ENCODE results near the gene UBA3. TPM values are rescaled to one million over a fixed set of nuclear protein-coding genes. Genes with fewer than 3 reads are reported as not detected.
A peak's percentile ranks its signal among the peaks of the same experiment; 100 is the strongest.

Gene UBA3
- total RNA-seq, 1 experiment from 2014 or later, result 76.4 TPM

GRCh38 chr3:69032737-69033136 lies 47.4 kb downstream of the UBA3 start:
- Histone ChIP-seq H3K36me3 (peaks cover 76% of the 10 kb centered on the region), H3K27me3 (replicated peaks) (no peaks in the 10 kb centered on the region), H3K27ac (no peak overlapping the region), H3K4me1 (replicated peaks) (no peaks in the 10 kb centered on the region), H3K9me3 (replicated peaks) (no peaks in the 10 kb centered on the region), H3K4me3 (no peak overlapping the region)
- no peak for DNase-seq (ENCODE audit: low read depth in 1 of 2, low spot score in 2 of 2)

GRCh38 chr3:69032142-69032541 lies 48.0 kb downstream of the UBA3 start:
- no peak overlapping the region for H3K27ac ChIP-seq
- no peak overlapping the region for H3K4me3 ChIP-seq
- no peaks in the 10 kb centered on the region for H3K27me3 ChIP-seq (replicated peaks)
- peaks cover 79% of the 10 kb centered on the region for H3K36me3 ChIP-seq
- DNase-seq (ENCODE audit: low read depth in 1 of 2, low spot score in 2 of 2), result no peak
- H3K4me1 ChIP-seq (replicated peaks), result no peaks in the 10 kb centered on the region
- no peaks in the 10 kb centered on the region for H3K9me3 ChIP-seq (replicated peaks)

- no peak for DNase-seq (ENCODE audit: low read depth in 1 of 2, low spot score in 2 of 2)
- no peak overlapping the region for H3K27ac ChIP-seq
- H3K4me3 ChIP-seq, result no peak overlapping the region
- no peaks in the 10 kb centered on the region for H3K9me3 ChIP-seq (replicated peaks)
- peaks cover 80% of the 10 kb centered on the region for H3K36me3 ChIP-seq
- H3K27me3 ChIP-seq (replicated peaks), result no peaks in the 10 kb centered on the region
- no peaks in the 10 kb centered on the region for H3K4me1 ChIP-seq (replicated peaks)
Measured at GRCh38 chr3:69031635-69032034, 48.5 kb downstream of the UBA3 start.

GRCh38 chr3:69020857-69021256 lies 59.3 kb downstream of the UBA3 start:
- H3K27ac ChIP-seq, result no peak overlapping the region
- no peaks in the 10 kb centered on the region for H3K27me3 ChIP-seq (replicated peaks)
- no peaks in the 10 kb centered on the region for H3K9me3 ChIP-seq (replicated peaks)
- H3K36me3 ChIP-seq, result peaks cover 32% of the 10 kb centered on the region
- DNase-seq (ENCODE audit: low read depth in 1 of 2, low spot score in 2 of 2), result no peak
- no peaks in the 10 kb centered on the region for H3K4me1 ChIP-seq (replicated peaks)
- no peak overlapping the region for H3K4me3 ChIP-seq

GRCh38 chr3:69020424-69020823 lies 59.7 kb downstream of the UBA3 start:
- DNase-seq (ENCODE audit: low read depth in 1 of 2, low spot score in 2 of 2), result no peak
- H3K9me3 ChIP-seq (replicated peaks), result no peaks in the 10 kb centered on the region

GRCh38 chr3:69016901-69017300 lies 63.3 kb downstream of the UBA3 start:
- H3K4me3 ChIP-seq, result no peak overlapping the region
- DNase-seq (ENCODE audit: low read depth in 1 of 2, low spot score in 2 of 2), result no peak
- H3K36me3 ChIP-seq, result peaks cover 16% of the 10 kb centered on the region
- no peaks in the 10 kb centered on the region for H3K27me3 ChIP-seq (replicated peaks)
- no peak overlapping the region for H3K27ac ChIP-seq
- H3K4me1 ChIP-seq (replicated peaks), result peaks cover 19% of the 10 kb centered on the region
- H3K9me3 ChIP-seq (replicated peaks), result no peaks in the 10 kb centered on the region

More at GRCh38 chr3:69020424-69020823, 59.7 kb downstream of the UBA3 start:
- H3K4me3 ChIP-seq, result no peak overlapping the region
- peaks cover 27% of the 10 kb centered on the region for H3K36me3 ChIP-seq
- H3K27me3 ChIP-seq (replicated peaks), result no peaks in the 10 kb centered on the region
- H3K4me1 ChIP-seq (replicated peaks), result no peaks in the 10 kb centered on the region
- no peak overlapping the region for H3K27ac ChIP-seq

GRCh38 chr3:69016102-69016501 lies 64.1 kb downstream of the UBA3 start:
- no peaks in the 10 kb centered on the region for H3K27me3 ChIP-seq (replicated peaks)
- peaks cover 20% of the 10 kb centered on the region for H3K4me1 ChIP-seq (replicated peaks)
- no peak for DNase-seq (ENCODE audit: low read depth in 1 of 2, low spot score in 2 of 2)

GRCh38 chr3:69014022-69014580 lies 66.1 kb downstream of the UBA3 start:
- peaks cover 28% of the 10 kb centered on the region for H3K36me3 ChIP-seq

More at GRCh38 chr3:69016102-69016501, 64.1 kb downstream of the UBA3 start:
- Histone ChIP-seq H3K4me3 (no peak overlapping the region), H3K36me3 (peaks cover 15% of the 10 kb centered on the region), H3K27ac (no peak overlapping the region), H3K9me3 (replicated peaks) (no peaks in the 10 kb centered on the region)

GRCh38 chr3:69013253-69014021 lies 66.7 kb downstream of the UBA3 start, which contains the start of gene EOGT:
Gene EOGT (minus strand): TSS chr3:69013684. CDS start chr3:69009846, 3,838 bp downstream.
- H3K36me3 ChIP-seq, result peaks cover 34% of the 10 kb centered on the region
- H3K27me3 ChIP-seq (replicated peaks), result no peaks in the 10 kb centered on the region
- H3K27ac ChIP-seq, result peak within 1 kb of the TSS; percentile 94
- no peaks in the 10 kb centered on the region for H3K9me3 ChIP-seq (replicated peaks)
- peaks cover 35% of the 10 kb centered on the region for H3K4me1 ChIP-seq (replicated peaks)
- DNase-seq (ENCODE audit: low read depth in 1 of 2, low spot score in 2 of 2), result peak; percentile 87 to 88
- peak within 1 kb of the TSS; percentile 85 for H3K4me3 ChIP-seq

More at GRCh38 chr3:69014022-69014580, 66.1 kb downstream of the UBA3 start:
- peaks cover 31% of the 10 kb centered on the region for H3K4me1 ChIP-seq (replicated peaks)
- peak overlapping the region; percentile 94 for H3K27ac ChIP-seq
- H3K9me3 ChIP-seq (replicated peaks), result no peaks in the 10 kb centered on the region
- no peaks in the 10 kb centered on the region for H3K27me3 ChIP-seq (replicated peaks)
- DNase-seq (ENCODE audit: low read depth in 1 of 2, low spot score in 2 of 2), result no peak
- peak overlapping the region; percentile 85 for H3K4me3 ChIP-seq

- no peaks in the 10 kb centered on the region for H3K9me3 ChIP-seq (replicated peaks)
- H3K4me3 ChIP-seq, result peak overlapping the region; percentile 85
- H3K36me3 ChIP-seq, result peaks cover 40% of the 10 kb centered on the region
- DNase-seq (ENCODE audit: low read depth in 1 of 2, low spot score in 2 of 2), result peak; percentile 45 to 59
- peak overlapping the region; percentile 94 for H3K27ac ChIP-seq
- H3K27me3 ChIP-seq (replicated peaks), result no peaks in the 10 kb centered on the region
- H3K4me1 ChIP-seq (replicated peaks), result peaks cover 35% of the 10 kb centered on the region
Measured at GRCh38 chr3:69012800-69013252, 67.3 kb downstream of the UBA3 start.

- no peak overlapping the region for H3K27ac ChIP-seq
- H3K27me3 ChIP-seq (replicated peaks), result no peaks in the 10 kb centered on the region
- peak overlapping the region; percentile 85 for H3K4me3 ChIP-seq
- H3K9me3 ChIP-seq (replicated peaks), result no peaks in the 10 kb centered on the region
- H3K36me3 ChIP-seq, result peaks cover 44% of the 10 kb centered on the region
- H3K4me1 ChIP-seq (replicated peaks), result peaks cover 35% of the 10 kb centered on the region
- DNase-seq (ENCODE audit: low read depth in 1 of 2, low spot score in 2 of 2), result no peak
Measured at GRCh38 chr3:69012100-69012799, 67.9 kb downstream of the UBA3 start.

GRCh38 chr3:69011096-69011730 lies 69.0 kb downstream of the UBA3 start:
- Histone ChIP-seq H3K27ac (no peak overlapping the region), H3K36me3 (peaks cover 53% of the 10 kb centered on the region), H3K9me3 (replicated peaks) (no peaks in the 10 kb centered on the region), H3K27me3 (replicated peaks) (no peaks in the 10 kb centered on the region), H3K4me1 (replicated peaks) (peaks cover 35% of the 10 kb centered on the region), H3K4me3 (no peak overlapping the region)
- DNase-seq (ENCODE audit: low read depth in 1 of 2, low spot score in 2 of 2), result no peak

- no peak overlapping the region for H3K4me3 ChIP-seq
- H3K4me1 ChIP-seq (replicated peaks), result peaks cover 35% of the 10 kb centered on the region
- H3K27me3 ChIP-seq (replicated peaks), result no peaks in the 10 kb centered on the region
- DNase-seq (ENCODE audit: low read depth in 1 of 2, low spot score in 2 of 2), result peak; percentile 47 to 58
- peaks cover 65% of the 10 kb centered on the region for H3K36me3 ChIP-seq
- no peaks in the 10 kb centered on the region for H3K9me3 ChIP-seq (replicated peaks)
- H3K27ac ChIP-seq, result peak overlapping the region; percentile 61
Measured at GRCh38 chr3:69009559-69010410, 70.4 kb downstream of the UBA3 start.
